ACC112 (cell line): Measurements from ENCODE around the gene PA2G4.
A peak's percentile ranks its signal among the peaks of the same experiment; 100 is the strongest.
"Not testable (repeated sequence)": the region's sequence is repeated elsewhere in the genome, so short reads cannot be mapped to it uniquely, and the experiment has no call there.

Experiments used
- H2AFZ ChIP-seq: fragments of 200-600 bp; sonication (generic); one replicate; pipeline ENCODE4 v1.6.0; 2017; ENCODE audit warnings: antibody characterized with exemption, low read length; ENCODE audit not compliant: unreplicated experiment
- H3K27ac ChIP-seq: fragments of 200-600 bp; sonication (generic); 2 replicates; pipeline ENCODE4 v1.5.1; 2014; ENCODE audit warnings: low read depth, mild to moderate bottlenecking, antibody characterized with exemption, low read length, moderate library complexity
- H3K27me3 ChIP-seq: fragments of 200-600 bp; sonication (generic); 2 replicates; pipeline ENCODE4 v1.6.1; 2014; ENCODE audit warnings: mild to moderate bottlenecking, antibody characterized with exemption, low read length, moderate library complexity, mixed read lengths; ENCODE audit not compliant: insufficient read depth
- H3K36me3 ChIP-seq: fragments of 200-600 bp; sonication (generic); 2 replicates; pipeline ENCODE4 v1.6.1; 2016; ENCODE audit warnings: mild to moderate bottlenecking, antibody characterized with exemption, low read length, moderate library complexity, mixed read lengths; ENCODE audit not compliant: insufficient read depth
- H3K4me1 ChIP-seq: fragments of 200-600 bp; sonication (generic); one replicate; pipeline ENCODE4 v1.6.1; 2016; ENCODE audit warnings: low read length, mixed read lengths; ENCODE audit not compliant: insufficient read depth, unreplicated experiment, control insufficient read depth
- H3K4me3 ChIP-seq: fragments of 200-600 bp; sonication (generic); 2 replicates; pipeline ENCODE4 v1.5.1; 2014; ENCODE audit warnings: mild to moderate bottlenecking, low read depth, low read length
- H3K79me2 ChIP-seq: fragments of 200-600 bp; sonication (generic); one replicate; pipeline ENCODE4 v1.6.0; 2016; ENCODE audit warnings: low read length; ENCODE audit not compliant: control insufficient read depth, unreplicated experiment, insufficient read depth

The PA2G4 gene

DNA sequence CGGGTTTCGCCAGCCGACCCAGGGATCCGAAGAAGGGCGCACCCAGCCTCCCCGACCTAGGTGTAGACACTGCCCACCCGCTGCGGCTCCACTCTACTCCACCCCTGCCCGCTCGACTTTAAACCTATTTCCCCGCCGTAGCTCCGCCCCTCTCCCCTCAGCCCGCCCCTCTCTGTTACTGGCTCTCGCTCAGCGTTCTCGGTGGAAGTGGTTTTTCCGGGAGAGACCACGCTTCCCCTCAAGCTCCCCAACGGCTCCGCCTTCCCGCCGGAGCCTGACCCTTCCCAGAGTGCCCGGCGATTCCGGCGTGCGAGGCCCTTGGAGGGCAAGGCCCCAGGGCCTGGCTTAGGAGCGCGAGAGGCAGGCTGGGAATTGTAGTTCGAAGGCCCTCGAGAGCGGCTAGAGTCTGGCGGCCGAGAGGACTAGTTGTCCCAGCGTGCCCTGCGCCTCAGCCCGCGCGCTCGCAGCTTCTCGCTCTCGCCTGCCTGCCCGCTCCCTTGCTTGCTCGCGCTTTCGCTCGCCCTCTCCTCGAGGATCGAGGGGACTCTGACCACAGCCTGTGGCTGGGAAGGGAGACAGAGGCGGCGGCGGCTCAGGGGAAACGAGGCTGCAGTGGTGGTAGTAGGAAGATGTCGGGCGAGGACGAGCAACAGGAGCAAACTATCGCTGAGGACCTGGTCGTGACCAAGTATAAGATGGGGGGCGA lies at the start of gene PA2G4:
PA2G4 (plus strand) TSS at position 451 of the 706 bp plus-strand sequence; CDS start at position 630, 179 bp downstream.
- H3K4me1 ChIP-seq, result peaks cover 18% of the 10 kb centered on the region
- H3K27ac ChIP-seq, result peak within 1 kb of the TSS; percentile 49
- H2AFZ ChIP-seq, result peak within 1 kb of the TSS; percentile 84
- peaks cover 19% of the 10 kb centered on the region for H3K36me3 ChIP-seq
- H3K27me3 ChIP-seq, result no peaks in the 10 kb centered on the region
- peaks cover 35% of the 10 kb centered on the region for H3K79me2 ChIP-seq
- H3K4me3 ChIP-seq, result peak within 1 kb of the TSS; percentile 87

DNA sequence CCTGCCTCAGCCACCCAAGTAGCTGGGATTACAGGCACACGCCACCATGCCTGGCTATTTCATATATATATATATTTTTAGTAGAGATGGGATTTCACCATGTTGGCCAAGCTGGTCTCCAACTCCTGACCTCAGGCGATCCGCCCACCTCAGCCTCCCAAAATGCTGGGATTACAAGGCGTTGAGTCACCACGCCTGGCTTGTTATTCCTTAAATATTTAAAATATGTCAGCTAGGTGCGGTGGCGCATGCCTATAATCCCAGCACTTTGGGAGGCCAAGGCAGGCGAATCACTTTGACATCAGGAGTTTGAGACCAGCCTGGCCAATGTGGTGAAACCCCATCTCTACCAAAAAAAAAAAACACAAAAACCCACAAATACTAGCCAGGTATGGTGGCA lies 44.4 kb upstream of the PA2G4 start:
- not testable (repeated sequence) for H3K4me3 ChIP-seq, H2AFZ ChIP-seq, H3K4me1 ChIP-seq, H3K79me2 ChIP-seq, H3K27me3 ChIP-seq, H3K27ac ChIP-seq, H3K36me3 ChIP-seq

GRCh38 chr12:56061982-56062381 lies 42.4 kb upstream of the PA2G4 start:
- no peak overlapping the region for H2AFZ ChIP-seq
- H3K4me3 ChIP-seq, result no peak overlapping the region
- H3K36me3 ChIP-seq, result no peaks in the 10 kb centered on the region
- no peak overlapping the region for H3K27ac ChIP-seq
- peaks cover 8% of the 10 kb centered on the region for H3K4me1 ChIP-seq
- no peaks in the 10 kb centered on the region for H3K79me2 ChIP-seq
- no peaks in the 10 kb centered on the region for H3K27me3 ChIP-seq

GRCh38 chr12:56062996-56063395 lies 41.4 kb upstream of the PA2G4 start:
- Histone ChIP-seq H3K4me3 (no peak overlapping the region), H3K27me3 (no peaks in the 10 kb centered on the region), H3K27ac (no peak overlapping the region), H2AFZ (no peak overlapping the region), H3K4me1 (peaks cover 8% of the 10 kb centered on the region), H3K79me2 (no peaks in the 10 kb centered on the region), H3K36me3 (no peaks in the 10 kb centered on the region)

DNA sequence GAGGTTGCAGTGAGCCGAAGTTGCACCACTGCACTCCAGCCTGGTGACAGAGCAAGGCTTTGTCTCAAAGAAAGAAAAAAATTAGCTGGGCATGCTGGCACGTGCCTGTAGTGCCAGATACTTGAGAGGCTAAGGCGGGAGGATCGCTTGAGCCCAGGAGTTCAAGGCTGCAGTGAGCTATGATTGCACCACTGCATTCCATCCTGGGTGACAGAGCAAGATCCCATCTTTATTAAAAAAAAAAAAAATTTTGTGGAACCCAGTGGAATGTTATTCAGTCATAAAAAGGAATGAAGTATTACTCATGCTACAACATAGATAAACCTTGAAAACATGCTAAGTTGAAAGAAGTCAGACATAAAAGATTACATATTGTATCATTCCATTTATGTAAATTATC lies 32.7 kb upstream of the PA2G4 start:
- H3K36me3 ChIP-seq, result no peaks in the 10 kb centered on the region
- H3K27me3 ChIP-seq, result no peaks in the 10 kb centered on the region
- no peak overlapping the region for H3K4me3 ChIP-seq
- H3K4me1 ChIP-seq, result peaks cover 5% of the 10 kb centered on the region
- no peak overlapping the region for H2AFZ ChIP-seq
- no peaks in the 10 kb centered on the region for H3K79me2 ChIP-seq
- no peak overlapping the region for H3K27ac ChIP-seq

DNA sequence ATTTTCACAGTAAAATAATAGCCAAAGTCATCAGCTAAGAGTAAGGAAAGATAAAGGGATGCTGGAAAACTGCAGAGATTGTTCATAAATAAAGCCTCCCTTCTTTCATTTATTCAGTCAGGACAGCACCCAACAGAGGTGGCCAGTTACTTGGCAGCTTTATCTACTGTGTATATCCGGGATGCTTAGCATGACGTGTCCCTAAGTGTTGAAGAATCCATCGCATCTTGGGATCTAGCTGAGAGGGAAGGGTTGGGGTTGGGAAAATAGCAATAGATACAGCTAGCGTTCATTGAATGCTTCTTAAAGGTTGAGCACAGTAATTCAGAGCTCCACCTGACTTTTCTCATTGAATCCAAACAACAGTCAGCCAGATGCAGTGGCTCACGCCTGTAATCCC lies 30.0 kb upstream of the PA2G4 start:
- Histone ChIP-seq H3K79me2 (no peaks in the 10 kb centered on the region), H3K4me1 (peaks cover 5% of the 10 kb centered on the region), H3K36me3 (no peaks in the 10 kb centered on the region), H3K4me3 (no peak overlapping the region), H3K27ac (no peak overlapping the region), H2AFZ (no peak overlapping the region), H3K27me3 (no peaks in the 10 kb centered on the region)

GRCh38 chr12:56077966-56078365 lies 26.4 kb upstream of the PA2G4 start:
- H3K27me3 ChIP-seq, result peaks cover 22% of the 10 kb centered on the region
- not testable (repeated sequence) for H3K27ac ChIP-seq, H2AFZ ChIP-seq, H3K36me3 ChIP-seq, H3K4me3 ChIP-seq, H3K79me2 ChIP-seq, H3K4me1 ChIP-seq

- Histone ChIP-seq H3K27me3 (peaks cover 27% of the 10 kb centered on the region), H3K27ac (no peak overlapping the region), H2AFZ (peak overlapping the region; percentile 86), H3K4me3 (no peak overlapping the region), H3K79me2 (no peaks in the 10 kb centered on the region), H3K4me1 (no peaks in the 10 kb centered on the region), H3K36me3 (no peaks in the 10 kb centered on the region)
These were observed 25.9 kb upstream of the PA2G4 start for GRCh38 chr12:56078427-56078826.

DNA sequence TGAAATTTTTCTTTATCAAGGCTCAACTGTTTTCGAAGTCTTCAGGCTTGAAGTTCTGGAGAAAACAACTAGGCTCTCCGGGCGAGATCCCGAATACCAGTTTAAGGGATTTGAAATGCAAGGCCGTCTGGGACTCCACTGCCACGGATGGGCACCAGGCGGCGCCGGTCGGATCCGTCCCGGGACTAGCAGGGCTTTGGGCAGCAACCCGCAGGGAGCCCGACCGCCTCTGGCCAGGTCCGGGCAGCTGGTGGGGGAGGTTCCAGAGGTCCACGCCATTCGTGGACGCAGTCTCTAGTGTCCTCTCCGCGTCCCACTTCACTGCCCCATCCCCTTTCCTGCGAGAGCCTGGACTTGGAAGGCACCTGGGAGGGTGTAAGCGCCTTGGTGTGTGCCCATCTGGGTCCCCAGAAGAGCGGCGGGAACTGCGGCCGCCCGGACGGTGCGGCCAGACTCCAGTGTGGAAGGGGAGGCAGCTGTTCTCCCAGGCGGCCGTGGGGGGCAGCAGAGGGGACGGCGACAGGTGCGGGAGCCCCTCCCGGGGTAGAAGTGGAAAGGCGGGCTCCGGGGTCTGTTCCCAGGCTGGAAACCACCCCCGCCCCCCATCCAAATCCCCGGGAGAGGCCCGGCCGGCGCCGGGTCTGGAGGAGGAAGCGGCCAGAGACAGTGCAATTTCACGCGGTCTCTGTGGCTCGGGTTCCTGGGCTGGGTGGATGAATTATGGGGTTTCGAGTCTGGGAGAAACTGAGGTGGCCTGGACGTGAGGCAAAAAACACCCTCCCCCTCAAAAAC lies 25.2 kb upstream of the PA2G4 start:
- Histone ChIP-seq H3K4me1 (no peaks in the 10 kb centered on the region), H2AFZ (peak overlapping the region; percentile 86), H3K36me3 (no peaks in the 10 kb centered on the region), H3K79me2 (no peaks in the 10 kb centered on the region), H3K27me3 (peaks cover 33% of the 10 kb centered on the region), H3K27ac (no peak overlapping the region), H3K4me3 (peak overlapping the region; percentile 76)

DNA sequence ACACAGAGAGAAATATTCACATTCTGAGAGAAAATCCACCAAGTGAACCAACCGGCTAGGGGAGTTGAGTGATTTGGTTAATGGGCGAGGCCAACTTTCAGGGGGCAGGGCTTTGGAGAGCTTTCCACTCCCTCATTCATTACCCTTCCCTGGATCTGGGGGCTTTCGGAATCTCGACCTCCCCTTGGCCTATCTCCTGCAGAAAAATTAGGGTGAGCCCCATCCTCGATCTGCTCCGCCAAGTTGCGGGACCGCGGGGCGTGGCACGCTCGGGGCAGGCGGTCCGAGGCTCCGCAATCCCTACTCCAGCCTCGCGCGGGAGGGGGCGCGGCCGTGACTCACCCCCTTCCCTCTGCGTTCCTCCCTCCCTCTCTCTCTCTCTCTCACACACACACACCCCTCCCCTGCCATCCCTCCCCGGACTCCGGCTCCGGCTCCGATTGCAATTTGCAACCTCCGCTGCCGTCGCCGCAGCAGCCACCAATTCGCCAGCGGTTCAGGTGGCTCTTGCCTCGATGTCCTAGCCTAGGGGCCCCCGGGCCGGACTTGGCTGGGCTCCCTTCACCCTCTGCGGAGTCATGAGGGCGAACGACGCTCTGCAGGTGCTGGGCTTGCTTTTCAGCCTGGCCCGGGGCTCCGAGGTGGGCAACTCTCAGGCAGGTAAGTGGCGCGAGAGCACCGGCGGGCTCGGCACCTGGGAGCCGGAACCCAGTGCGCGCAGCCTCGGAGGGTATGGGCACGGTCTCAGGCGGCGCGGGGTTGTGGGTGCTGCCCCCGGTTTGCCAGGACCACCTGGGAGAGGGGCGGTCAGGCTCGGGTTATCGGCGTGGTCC lies 24.4 kb upstream of the PA2G4 start, which contains the start of gene ERBB3:
ERBB3 (plus strand) TSS at position 443 of the 833 bp plus-strand sequence; CDS start at position 579, 136 bp downstream.
- Histone ChIP-seq H2AFZ (peak within 1 kb of the TSS; percentile 86), H3K4me1 (no peaks in the 10 kb centered on the region), H3K27ac (no peak within 1 kb of the TSS), H3K36me3 (no peaks in the 10 kb centered on the region), H3K79me2 (no peaks in the 10 kb centered on the region), H3K4me3 (peak within 1 kb of the TSS; percentile 76), H3K27me3 (peaks cover 33% of the 10 kb centered on the region)
